Stimulated activated CD8-positive, alpha-beta memory T cell treated with anti-CD3 and anti-CD28 coated beads, Interleukin-4, amount 100 ng/mL, for 24 hours (primary cell): ENCODE data around the gene BTBD2.
"Not testable (repeated sequence)": the region's sequence is repeated elsewhere in the genome, so short reads cannot be mapped to it uniquely, and the experiment has no call there.

Experiments
- DNase-seq: peaks from one replicate; pipeline ENCODE4 v3.0.0-alpha.2; 2020; ENCODE audit warnings: low read depth

The BTBD2 gene

DNA sequence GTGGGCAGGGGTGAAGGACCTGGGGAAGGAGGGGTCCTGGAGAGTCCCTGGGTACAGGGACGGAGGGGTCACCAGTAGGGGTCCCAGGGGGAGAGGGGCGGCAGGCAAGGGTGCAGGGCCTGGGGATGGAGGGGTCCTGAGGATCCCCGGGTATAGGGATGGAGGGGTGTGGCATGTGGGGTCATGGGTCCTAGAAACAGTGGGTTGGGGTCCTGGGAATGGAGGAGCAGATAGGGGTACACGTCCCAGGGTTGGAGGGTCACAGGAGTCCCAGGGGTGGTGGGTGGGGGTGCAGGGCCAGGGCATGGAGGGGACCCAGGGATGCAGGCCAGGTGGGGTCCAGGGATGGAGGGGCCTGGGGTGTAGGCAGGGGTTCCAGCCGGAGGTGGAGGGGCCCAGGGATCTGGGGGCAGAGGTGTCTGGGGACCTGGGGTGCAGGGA lies 1.4 kb downstream of the BTBD2 start:
- DNase-seq, result no peak

DNA sequence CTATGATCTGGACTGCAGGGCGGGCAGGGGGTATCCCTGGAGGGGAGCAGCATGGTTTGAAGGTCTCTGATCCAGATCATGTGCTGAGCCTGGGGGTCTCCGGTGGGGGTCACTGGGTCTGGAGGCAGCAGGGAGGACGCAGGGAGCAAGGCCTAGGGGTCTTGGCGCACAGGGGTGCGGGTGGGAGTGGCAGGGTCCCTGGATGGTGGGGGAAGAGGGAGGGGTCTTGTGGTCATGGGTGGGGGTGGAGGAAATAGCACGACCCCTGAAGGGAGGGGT lies 1.9 kb downstream of the BTBD2 start:
- no peak for DNase-seq

DNA sequence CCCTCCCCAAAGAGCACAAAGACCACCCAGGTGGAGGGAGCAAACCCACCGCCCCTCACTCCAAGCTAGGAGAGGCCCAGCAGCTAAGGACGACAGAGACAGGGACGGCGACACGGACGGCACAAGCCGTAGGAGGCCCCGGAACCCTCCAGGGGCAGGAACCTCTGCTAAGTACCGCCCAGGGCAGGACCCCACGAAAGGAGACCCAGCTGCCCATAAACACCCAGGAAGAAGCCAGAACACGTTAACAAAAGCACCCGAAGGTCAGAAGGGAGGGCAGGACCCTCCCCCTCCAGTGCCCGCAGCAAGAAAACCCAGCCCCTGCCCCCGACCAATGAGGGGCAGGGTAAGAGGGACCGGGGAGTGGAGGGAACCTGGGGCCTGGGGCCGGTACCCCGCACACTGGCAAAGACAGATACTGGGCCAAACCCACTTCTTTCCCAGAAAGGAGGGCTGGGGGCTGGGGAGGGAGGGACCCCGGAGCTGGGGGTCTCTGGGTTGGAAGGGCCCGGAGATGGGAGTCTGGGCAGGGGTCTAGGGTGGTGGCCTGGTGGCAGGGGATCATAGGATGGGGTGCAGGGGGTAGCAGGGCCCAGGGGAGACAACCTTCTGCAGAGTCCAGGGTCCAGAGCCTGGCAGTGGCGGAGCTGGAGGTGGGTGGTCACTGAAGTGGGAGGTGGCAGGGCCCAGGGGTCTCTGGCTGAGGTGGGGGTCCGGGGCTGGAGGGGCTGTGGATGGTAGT lies 2.4 kb downstream of the BTBD2 start:
- no peak for DNase-seq

DNA sequence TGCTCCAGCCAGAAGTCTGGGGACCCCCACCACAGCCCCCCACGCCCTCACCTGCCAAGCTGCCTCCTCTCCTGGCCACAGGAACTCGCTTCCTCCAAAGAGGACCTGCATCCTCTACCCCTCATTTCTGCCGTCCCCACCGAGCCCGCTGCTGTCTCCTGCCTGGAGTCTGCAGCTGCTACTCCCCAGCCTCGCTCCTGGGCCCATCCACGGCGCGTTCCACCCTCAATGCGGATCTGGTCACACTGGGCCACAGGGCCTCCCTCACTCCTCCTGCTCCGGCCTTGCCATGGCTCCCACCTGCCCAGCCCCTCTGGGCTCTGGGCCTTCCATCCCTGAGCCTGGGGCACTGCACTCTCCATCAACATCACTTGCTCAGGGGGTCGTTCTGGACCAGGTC lies 4.3 kb downstream of the BTBD2 start:
- no peak for DNase-seq

DNA sequence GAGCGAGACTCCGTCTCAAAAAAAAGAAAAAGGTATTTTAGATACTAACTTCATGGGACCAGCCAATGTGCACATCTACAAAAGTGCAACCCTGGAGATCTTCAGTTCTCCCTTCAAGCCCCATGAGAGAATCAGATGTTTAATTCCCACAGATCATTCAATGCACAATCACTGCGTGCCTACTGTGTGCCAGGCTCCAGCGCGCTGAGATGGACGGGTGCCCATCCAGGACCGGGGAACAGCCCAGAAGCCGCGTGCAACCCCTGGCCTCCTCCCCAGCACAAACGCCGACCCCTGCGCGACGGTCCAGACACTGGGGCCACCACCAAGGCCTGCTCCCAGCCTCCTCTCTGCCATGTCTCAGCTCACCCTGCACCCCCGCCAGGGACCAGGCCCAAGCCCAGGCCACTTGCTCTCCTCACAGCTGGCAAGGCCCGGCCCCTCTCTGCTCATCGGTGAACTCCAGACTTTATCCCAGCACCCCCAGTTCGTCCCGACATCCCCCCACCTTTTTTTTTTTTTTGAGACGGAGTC lies 5.3 kb downstream of the BTBD2 start:
- no peak for DNase-seq

DNA sequence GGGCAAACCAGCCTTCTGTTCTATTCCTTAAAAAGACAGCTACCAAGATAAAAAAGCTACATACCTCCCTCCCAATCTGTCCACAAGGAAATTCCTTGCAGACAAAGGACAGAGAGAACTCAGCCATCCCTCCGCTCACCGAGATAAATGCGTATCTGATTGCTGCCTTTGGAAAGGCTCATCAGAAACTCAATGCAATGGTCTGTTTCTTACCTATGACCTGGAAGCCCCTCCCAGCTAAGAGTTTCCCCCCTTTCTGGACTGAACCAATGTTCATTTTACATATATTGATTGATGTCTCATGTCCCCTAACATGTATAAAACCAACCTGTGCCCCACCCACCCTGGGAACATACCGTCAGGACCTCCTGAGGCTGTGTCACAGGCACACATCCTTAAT lies 11.6 kb downstream of the BTBD2 start:
- DNase-seq, result no peak

DNA sequence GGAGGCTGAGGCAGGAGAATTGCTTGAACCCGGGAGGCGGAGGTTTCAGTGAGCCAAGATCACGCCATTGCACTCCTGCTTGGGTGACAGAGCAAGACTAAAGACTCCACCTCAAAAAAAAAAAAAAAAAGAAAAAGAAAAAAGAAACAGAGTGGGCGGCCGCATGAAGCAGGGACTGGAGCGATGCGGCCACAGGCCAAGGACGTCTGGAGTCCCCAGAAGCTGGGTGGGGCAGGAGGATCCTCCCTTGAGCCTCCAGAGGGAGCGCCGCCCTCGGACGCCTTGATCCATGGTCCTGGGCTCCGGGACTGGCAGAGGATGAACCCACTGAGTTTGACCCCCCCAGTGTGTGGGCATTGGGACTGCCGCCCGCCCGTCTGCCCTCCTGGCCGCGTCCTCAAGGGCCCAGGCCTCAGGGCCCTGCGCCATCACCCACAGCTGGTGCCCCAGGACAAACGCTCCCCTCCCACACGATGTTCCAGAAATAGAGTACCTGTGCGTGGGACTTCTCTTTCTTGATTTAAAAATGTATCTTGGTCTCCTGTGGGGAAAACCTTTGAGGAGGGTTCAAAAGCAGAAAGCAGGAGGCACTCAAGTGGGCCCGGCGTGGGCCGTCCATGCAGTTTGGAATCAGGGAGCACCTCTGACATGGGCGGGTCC lies 15.5 kb downstream of the BTBD2 start:
- DNase-seq, result no peak

DNA sequence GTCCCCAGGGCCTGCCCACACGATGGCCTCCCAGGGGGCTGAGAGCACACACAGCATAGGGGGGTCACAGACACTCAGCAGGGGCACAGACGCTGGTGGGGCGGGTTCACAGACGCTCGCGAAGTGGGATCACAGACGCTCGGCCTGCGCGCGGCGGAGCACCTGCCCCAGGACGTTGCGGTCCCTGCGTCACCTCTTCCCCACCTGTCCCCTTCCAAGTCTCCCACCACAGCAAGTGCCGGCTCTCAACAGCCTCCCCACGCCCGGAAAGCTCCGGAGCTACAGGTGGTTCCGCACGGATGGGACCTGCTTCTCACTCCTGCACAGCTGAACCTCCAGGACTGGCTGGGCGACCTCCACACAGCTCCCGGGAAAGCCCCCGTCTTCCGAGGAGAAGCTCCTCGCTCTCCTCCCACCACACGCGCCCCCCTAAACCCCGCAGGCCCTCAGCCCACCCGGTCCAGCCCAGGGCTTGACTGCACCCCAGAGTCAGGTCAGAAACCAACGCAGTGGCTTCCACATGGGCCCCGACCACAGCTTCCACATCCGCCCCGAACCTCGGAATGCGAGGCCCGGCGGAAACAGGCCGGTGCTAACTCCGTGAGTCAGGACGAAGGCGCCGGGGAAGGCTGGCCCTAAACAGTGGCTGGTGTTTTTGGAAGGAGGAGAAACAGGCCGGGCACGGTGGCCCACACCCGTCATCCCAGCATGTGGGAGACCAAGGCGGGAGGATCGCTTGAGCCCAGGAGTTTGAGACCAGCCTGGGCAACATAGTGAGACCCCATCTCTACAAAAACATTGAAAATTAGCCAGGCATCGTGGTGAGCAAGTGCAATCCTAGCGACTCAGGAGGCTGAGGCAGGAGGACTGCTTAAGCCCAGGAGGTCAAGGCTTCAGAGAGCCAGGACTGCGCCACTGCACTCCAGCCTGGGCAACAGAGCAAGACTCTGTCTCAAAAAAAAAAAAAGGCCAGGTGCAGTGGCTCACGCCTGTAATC lies 16.5 kb downstream of the BTBD2 start:
- no peak for DNase-seq

DNA sequence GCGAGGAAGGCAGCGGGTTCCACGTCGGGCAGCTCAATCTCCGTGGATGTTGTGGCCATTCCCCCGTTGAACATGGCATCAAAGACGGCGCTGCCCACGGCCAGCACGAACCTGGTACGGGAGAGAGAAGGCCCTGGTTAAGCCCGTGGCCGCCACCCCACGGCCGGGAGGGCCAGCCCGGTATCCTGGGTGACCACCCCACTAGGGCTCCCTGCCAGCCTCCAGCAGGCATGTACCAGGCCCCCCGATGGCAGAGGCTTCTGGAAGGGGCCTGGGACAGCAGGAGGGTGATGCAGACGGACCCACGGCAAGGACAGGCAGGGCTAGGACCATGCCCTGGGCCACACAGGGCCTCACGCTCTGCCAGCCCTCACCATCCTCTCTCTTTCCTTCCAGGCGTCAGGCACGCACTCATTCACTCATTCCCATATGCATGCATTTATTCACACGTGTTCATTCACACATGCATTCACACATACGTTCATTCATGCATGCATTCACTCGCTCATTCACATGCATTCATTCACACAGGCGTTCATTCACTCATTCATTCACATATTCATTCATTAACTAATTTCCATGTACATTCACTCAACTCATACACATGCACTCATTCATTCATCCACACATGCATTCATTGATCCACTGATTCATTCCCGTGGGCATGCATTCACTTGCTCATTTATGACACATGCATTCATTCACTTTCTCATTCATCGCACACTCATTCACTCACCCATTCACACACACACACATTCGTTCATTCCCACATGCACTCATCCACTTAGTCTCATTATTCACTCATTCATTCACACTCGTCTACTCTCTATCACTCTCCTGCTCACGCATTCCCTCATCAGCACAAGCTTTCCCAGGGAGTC lies 17.9 kb downstream of the BTBD2 start:
- no peak for DNase-seq

DNA sequence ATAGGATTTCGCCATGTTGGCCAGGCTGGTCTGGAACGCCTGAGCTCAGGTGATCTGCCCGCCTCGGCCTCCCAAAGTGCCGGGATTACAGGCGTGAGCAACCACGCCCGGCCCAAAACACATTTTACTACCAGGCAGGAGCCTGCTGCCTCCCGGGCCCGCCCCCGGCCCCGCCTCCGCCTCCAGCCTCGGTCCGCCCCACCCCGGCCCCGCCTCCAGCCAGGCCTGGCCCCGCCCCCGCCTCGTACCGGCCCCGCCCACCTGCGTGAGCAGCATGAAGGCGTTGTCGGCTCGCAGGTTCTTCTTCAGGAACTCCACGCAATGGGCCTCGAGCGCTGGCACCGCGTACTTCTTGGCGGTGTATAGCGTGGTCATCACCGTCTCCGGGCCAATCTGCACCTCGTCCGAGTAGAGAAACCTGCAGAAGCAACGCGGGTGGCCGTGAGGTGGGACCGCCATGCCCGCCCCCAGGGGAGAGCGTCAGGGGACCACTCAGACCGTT lies 22.7 kb downstream of the BTBD2 start:
- no peak for DNase-seq

DNA sequence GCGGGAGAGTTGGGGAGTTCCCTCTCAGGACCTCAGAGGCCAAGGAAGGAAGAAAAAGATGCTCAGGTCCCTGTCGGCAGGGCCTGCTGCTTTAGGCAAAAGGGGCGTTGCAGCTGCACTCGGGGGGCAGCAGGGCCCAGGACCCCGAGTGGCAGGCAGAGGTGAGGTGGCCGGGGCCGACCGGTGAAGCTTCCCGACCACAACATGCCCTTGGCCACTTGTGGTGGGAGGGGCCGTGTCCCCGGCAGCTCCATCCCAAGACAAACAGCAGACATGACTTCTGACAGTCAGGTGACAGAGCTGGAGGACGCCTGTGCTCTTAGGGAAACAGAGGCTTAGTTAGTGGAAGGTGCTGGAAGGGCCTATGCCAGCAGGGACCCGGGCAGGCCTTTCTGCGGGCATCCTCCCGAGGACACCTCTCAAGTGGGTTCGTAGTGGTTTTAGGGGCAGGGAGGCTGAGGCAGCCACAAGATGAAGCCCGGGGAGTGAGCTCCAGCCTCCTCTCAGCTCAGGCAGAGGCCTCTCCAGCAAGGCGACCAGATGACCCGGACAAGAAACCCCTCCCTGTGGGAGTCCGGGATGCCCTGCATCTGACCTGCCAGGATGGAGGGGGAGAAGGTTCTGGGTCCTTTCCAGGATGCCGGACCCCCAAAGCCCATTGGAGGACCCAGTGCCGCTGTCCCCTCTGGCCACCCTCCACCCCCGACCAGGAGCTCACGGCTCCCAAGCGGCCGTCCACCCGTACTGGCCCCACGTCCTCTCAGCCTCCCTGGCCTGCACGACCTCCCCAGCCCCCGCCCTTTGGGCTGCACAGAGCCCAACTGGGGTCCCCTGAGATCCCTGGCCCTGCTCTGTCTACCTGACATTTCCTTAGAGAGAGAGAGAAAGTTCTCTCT lies 24.2 kb downstream of the BTBD2 start:
- DNase-seq, result no peak

DNA sequence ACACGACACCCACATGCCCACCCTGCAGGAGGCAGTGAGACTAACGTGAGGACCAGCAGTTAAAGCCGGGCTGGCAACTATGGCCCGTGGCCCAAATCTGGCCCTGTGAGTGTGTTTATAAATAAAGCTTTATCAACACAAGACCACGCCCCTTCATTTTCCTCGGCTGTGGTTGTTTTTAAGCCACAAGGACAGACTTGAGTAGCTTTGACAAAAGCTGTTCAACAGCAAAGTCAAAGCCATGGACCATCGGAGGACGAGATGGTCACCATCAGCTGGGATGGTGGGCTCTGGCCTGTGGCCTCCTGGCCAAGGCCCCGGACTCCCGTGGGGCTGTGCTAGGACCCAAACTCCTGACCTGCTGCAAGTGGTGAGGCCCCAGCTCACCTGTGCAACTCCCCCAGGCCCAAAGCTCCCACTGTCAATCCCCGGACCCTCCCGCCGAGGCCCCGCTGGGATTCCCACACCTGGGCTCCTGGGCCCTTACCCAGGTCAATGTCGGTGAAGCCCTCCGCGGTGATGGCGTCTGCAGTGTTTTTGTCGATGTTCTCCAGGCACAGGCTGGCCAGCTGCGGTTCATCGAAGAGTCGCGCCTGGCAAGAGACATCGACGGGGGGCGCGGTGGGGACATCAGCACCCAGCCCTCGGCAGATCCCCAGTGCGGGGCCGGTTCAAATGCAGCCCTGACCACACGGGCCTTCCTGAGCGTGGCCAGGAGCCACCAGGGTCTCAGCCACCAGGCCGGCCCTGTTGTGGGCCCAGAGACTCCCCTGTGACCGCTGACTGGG lies 25.1 kb downstream of the BTBD2 start:
- no peak for DNase-seq

DNA sequence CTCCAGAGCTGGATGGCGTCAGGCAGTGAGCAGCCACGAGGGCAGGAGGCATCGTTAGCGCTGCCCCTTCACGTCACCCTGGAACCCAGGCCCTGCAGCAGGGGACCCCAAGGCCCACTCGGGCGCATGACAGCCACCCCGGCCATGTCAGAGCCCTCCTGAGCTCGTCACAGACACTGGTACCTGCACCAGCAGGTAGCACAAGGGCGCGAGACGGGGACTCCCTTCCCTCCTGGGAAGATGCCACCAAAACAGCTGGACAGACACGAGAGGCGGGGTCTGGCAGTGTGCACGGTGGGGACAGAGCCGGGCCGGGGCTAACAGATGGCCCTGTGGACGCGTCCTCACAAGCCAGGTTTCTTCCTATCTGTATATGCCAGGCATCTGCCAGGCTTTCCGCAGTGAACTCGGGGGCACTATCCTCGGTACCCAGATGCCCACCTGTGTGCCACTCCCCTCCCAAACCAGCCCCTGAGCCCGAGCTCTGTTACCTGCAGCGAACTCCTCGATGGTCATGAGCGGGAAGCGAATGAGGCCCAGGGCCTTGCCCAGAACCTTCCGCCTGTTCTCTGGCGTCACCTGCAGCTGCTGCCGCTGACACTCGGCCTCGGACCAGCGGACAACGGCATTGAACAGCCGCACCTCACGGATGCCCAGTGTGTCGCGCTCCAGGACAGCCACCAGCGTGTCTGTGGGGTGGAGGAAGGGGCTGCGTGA lies 25.8 kb downstream of the BTBD2 start:
- DNase-seq, result no peak

DNA sequence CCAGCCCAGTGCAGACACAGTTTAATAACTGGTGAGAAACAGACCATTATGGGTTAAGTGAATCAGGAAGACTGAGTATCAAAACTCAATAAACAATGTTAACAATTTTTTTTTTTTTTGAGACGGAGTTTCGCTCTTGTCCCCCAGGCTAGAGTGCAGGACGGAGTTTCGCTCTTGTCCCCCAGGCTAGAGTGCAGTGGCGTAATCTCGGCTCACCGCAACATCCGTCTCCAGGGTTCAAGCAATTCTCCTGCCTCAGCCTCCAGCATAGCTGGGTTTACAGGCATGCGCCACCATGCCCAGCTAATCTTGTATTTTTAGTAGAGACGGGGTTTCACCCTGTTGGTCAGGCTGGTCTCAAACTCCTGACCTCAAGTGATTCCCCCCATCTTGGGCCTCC lies 27.1 kb downstream of the BTBD2 start:
- DNase-seq, result not testable (repeated sequence)

DNA sequence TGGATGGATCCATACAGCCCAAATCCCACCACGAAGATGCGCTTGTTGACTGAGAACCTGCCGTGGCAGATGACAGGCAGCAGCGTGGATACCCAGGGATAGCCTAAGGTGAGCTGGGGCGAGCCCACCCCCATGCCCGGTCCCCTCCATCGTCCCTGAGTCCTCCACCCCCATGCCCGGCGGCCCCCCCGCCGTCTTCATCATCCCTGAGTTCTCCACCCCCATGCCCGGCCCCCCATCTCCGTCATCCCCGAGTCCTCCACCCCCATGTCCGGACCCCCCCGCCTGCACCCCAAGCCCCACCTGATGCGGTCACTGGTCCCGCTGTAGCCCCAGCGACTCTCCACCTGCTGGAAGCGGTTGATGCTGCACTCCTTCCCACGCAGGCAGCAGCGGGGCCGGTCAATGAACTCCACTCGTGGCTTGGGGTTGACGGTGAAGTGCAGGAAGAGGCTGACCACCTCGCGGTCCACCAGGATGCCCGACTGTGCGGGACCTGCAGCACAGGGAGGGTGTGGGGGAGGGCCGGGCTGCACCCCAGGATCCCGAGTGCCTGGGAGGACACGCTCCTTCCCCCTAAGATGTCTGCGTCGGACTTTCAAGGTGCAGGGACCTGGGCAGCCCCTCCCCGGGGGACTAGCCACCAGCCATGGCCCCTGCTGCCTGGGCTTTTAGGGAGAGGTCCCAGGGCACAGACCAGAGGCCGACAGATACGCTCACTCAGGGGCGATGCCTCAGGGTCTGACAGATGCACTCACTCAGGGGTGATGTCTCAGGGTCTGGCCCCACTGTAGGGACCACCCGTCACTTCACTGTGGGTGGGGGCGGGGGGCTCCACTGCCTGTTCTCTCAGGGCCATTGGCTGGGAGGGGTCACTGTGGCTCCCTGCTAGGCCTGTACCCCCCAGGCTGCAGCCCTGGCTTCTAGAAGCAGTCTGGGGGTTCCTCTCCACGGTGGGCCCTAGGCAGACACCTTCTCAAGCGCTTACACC lies 28.0 kb downstream of the BTBD2 start:
- DNase-seq, result no peak

DNA sequence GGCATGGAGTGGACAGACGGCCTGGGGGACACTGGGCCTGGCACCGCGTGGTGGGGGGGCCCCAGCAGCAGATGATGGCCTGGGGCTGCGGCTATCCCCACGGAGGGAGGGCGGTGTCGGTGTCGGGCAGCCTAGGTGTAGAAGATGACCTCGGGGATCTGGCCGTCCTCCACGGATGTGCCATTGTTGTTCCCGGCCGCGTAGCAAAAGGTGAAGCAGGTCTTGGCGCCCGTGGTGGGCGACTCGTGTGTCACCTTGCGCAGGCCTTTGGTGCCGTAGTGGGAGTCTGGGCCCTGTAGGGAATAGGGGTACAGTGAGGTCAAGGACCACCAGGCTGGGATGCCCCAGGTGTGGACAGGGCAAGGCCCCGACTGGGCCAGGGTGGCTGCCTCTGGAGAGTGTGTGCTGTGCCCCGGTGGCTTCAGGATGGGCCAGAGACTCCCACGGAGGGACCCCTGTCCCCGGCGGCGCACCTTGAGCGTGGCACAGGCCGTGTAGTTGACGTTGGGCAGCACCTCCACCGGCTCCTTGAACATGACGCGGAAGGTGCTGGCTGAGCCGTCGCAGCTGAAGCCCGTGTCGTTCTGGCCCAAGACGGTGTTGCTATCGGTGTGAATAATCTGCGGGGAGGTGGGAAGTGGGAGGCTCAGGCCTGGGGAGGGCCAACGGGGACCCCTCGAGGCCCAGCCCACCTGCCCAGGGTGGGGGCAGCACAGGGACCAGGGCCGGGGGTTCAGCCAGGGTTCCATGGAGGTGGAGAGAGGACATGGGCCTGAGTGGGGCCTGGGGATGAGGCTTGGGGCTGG lies 29.0 kb downstream of the BTBD2 start:
- DNase-seq, result no peak
